Measurements from ENCODE around the gene TRAP1.
A peak's percentile ranks its signal among the peaks of the same experiment; 100 is the strongest.
"Not testable (repeated sequence)": the region's sequence is repeated elsewhere in the genome, so short reads cannot be mapped to it uniquely, and the experiment has no call there.

TRAP1 gene

DNA sequence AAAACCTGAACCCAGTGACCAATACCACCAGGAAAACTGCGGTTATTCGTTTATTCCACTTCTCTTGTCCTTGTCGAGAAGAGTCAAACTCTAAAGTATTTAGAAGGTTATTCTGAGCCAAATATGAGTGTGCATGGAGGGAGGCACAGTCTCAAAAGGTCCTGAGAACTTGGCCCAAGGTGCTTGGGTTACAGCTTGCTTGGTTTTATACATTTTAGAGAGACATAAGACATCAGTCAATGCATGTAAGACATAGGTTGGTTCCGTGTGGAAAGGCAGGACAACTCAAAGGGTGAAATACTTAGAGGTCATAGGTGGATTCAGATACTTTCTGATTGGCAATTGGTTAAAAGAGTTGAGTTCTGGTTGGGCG lies 681 bp upstream of the TRAP1 start:
- in situ Hi-C loops (cut with HindIII; ENCODE audit: low pct_unique_long_range_greater_than_20kb, low sequenced_read_pairs) = no loop called here
- DNase-seq (ENCODE audit: low read depth in 1 of 2, low spot score in 1 of 2) = no peak
- TF ChIP-seq JUND (IDR thresholded peaks at IDR 0.05; ENCODE audit: low read depth) = no peak

DNA sequence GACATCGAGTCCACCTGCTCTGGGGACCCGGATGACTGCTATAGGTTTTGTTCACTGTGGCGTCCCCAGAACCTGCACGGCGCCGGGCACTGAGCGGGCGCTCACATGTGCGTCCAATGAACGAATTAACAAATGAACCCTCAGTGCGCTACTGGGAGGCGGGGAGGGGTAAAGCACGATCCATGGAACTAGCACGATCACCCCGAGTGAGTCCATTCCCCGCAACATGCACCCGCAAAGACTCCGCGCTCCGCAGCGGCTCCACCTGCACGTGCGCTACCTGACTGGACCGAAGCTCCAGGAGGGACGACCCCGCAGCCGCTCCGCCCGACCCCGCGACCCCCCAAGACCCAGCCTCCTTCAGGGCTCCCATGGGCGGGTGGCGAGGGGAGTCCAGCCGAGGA lies 491 bp downstream of the TRAP1 start:
- in situ Hi-C loops (cut with HindIII; ENCODE audit: low pct_unique_long_range_greater_than_20kb, low sequenced_read_pairs) = no loop called here
- peak; percentile 25 to 43 for DNase-seq (ENCODE audit: low read depth in 1 of 2, low spot score in 1 of 2)

DNA sequence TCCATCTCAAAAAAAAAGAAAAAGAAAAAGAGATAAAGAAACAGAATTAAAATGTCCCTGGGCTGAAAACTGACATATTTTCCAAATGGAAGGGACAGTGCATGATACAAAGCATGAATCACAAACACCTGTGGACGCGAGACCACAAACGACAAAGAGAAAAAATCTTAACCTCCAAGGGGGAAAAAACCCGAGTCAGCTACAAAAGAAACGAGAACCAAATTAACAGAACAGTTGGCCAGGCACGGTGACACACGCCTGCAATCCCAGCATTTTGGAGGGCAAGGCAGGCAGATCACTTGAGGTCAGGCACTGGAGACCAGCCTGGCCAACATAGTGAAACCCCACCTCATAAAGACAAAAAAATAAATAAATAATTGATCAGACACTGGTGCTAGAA lies 1.9 kb downstream of the TRAP1 start:
- in situ Hi-C loops (cut with HindIII; ENCODE audit: low pct_unique_long_range_greater_than_20kb, low sequenced_read_pairs) = no loop called here
- no peak for TF ChIP-seq JUND (IDR thresholded peaks at IDR 0.05; ENCODE audit: low read depth)

More for the DNA sequence above, 491 bp downstream of the TRAP1 start:
- no peak for TF ChIP-seq JUND (IDR thresholded peaks at IDR 0.05; ENCODE audit: low read depth)

DNA sequence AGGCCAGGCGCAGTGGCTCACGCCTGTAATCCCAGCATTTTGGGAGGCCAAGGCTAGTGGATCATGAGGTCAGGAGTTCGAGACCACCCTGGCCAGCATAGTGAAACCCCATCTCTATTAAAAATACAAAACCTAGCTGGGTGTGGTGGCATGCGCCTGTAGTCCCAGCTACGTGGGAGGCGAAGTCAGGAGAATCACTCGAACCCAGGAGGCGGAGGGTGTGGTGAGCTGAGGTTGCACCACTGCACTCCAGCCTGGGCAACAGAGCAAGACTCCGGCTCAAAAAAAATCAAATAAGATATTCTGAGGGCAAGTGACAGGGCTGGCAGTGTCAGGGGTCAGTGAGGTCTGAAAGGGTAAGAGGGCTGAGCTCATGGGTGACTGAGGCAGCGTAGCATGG lies 2.9 kb downstream of the TRAP1 start:
- DNase-seq (ENCODE audit: low read depth in 1 of 2, low spot score in 1 of 2); in situ Hi-C loops (cut with HindIII; ENCODE audit: low pct_unique_long_range_greater_than_20kb, low sequenced_read_pairs): not testable (repeated sequence)

More for the DNA sequence above, 1.9 kb downstream of the TRAP1 start:
- no peak for DNase-seq (ENCODE audit: low read depth in 1 of 2, low spot score in 1 of 2)

DNA sequence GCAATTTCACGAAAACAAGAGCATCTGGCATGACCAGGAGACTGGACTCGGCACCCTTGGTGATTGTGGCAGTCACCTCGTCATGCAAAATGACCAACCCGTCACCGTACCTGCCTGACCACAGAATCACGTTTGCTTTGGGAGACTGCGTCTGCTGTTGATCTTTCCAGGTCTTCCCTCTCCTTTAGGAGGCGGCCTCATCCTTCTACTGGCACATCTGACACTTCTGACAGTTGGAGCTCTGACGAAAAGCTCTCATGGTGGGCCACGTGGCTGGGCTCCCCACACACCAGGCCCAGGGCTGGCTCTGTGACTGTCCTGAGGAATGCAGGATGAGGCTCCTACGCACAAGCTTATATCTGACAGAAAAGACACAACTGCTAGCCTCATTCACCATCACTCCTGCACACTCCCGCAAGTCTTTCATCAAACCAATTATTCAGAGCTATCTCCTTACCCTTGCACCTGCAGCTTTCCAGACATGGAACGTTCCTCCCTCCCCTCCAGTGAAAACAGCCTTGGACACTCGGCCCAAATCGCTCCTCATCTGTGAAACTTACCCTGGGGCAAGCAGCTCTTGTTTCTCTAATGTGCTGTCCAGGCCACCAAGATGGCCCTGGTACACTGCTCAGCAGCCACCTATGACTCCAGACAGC lies 3.6 kb downstream of the TRAP1 start:
- in situ Hi-C loops (cut with HindIII; ENCODE audit: low pct_unique_long_range_greater_than_20kb, low sequenced_read_pairs) = no loop called here
- no peak for DNase-seq (ENCODE audit: low read depth in 1 of 2, low spot score in 1 of 2)
- no peak for TF ChIP-seq JUND (IDR thresholded peaks at IDR 0.05; ENCODE audit: low read depth)

DNA sequence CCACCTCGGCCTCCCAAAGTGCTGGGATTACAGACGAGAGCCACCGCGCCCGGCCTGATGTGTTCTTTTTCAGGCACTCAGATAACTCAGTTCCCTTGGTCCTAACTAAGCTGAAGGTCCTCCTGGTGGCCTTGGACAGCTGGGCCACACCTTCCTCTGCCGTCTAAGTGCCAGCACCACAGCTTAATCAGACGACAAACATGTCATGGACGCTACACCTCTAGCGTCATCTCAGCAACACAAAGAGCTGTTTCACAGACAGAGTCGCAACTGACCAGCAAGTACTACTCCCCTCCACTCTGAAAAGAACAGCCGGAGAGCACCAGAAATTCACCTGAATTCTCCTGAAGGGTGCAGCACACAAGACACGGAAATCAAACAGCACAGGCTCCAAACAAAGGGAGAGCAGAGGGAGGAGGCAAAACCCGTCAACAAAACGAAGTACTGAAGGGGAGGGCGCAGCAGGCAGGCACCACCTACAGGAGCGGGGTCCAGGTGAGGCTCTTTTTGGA lies 4.4 kb downstream of the TRAP1 start:
- DNase-seq (ENCODE audit: low read depth in 1 of 2, low spot score in 1 of 2) = no peak
- TF ChIP-seq JUND (IDR thresholded peaks at IDR 0.05; ENCODE audit: low read depth) = no peak
- in situ Hi-C loops (cut with HindIII; ENCODE audit: low pct_unique_long_range_greater_than_20kb, low sequenced_read_pairs) = no loop called here

DNA sequence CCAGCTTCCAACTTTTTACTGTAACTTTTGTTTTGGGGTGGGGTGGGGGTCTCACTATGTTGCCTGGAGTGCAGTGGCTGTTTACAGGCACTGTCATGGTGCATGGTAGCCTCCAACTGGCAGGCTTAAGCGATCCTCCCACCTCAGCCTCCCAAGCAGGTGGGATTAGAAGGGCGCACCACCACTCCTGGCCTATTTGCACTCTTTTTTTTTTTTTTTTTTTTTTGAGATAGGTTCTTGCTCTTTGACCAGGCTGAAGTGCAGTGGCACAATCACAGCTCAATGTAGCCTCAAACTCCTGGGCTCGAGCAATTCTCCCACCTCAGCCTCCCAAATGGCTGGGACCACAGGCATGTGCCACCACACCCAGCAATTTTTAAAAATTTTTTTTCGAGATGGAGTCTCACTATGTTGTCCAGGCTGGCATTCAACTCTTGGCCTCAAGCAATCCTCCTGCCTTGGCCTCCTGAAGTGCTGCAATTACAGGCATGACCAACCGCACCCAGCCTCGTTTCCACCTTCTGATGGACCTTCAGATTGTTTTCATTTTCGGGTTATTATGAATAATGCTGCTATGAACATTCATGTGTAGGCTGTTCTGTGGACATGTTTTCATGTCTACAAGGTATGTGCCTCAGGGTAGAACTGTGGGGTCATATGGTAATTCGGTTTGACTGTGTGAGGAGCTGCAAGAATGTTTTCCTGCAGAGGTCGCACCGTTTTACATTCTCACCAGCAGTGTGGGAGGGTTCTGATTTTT lies 10.9 kb downstream of the TRAP1 start:
- TF ChIP-seq JUND (IDR thresholded peaks at IDR 0.05; ENCODE audit: low read depth) = no peak
- peak in 1 of 2 experiments; percentile 51 for DNase-seq (ENCODE audit: low read depth in 1 of 2, low spot score in 1 of 2)
- in situ Hi-C loops (cut with HindIII; ENCODE audit: low pct_unique_long_range_greater_than_20kb, low sequenced_read_pairs) = no loop called here

DNA sequence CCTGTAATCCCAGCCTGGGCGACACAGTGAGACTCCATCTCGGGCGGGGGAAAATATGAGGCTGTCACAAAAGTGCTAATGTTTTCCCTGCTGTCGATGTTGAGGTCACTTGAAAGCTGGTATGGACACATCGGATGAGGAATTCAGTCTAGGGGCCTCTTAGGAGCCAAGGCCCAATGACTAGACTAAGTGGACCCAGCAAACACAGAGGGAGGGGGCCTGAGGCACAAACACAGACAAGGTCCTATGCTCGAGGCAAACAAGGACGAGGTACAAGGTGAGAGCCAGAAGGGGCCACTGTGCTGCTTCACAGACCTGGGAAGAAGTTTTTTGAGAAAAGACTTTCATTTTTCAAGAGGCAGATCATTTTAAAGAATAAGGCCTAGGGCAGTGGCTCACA lies 15.2 kb downstream of the TRAP1 start:
- no peak for DNase-seq (ENCODE audit: low read depth in 1 of 2, low spot score in 1 of 2)
- in situ Hi-C loops (cut with HindIII; ENCODE audit: low pct_unique_long_range_greater_than_20kb, low sequenced_read_pairs) = no loop called here
- no peak for TF ChIP-seq JUND (IDR thresholded peaks at IDR 0.05; ENCODE audit: low read depth)

DNA sequence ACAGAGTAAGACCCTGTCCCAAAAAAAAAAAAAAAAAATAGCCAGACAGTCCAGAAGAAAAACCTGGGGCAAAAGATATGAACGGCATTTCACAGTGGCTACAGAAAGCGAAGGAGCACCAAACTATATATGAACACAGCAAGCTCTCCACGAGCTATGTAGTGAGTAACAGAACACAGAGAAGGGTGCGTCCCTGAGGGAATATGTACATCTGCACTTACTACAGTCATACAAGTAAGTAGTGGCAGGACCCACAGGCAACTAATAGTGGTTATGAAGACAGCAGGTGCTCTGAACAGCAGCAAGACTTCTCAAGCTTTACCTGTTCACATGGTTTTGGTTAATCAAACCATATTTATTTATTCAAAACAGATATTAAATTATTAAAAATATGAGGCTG lies 15.8 kb downstream of the TRAP1 start:
- in situ Hi-C loops (cut with HindIII; ENCODE audit: low pct_unique_long_range_greater_than_20kb, low sequenced_read_pairs) = no loop called here

DNA sequence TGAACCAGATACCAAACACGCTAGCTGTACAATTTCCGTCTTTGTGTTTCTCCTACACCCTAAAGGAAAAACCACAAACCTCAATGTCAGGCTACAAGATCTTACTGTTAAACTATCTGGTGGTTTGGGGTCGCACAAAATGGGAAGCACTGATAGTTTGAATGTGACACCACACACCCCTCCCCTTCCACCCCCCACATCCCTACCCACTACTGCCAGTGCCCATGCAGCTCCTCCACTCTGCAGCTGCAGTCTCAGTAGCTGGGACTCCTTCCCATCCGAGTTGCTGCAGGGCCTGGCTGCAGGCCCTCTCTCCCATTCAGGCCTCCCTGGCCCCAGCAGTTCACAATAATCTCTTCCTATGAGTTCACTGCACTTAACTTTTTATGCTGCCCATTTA lies 18.4 kb downstream of the TRAP1 start:
- DNase-seq (ENCODE audit: low read depth in 1 of 2, low spot score in 1 of 2) = no peak
- no peak for TF ChIP-seq JUND (IDR thresholded peaks at IDR 0.05; ENCODE audit: low read depth)
- in situ Hi-C loops (cut with HindIII; ENCODE audit: low pct_unique_long_range_greater_than_20kb, low sequenced_read_pairs) = no loop called here

More for the DNA sequence above, 15.8 kb downstream of the TRAP1 start:
- DNase-seq (ENCODE audit: low read depth in 1 of 2, low spot score in 1 of 2) = no peak
- no peak for TF ChIP-seq JUND (IDR thresholded peaks at IDR 0.05; ENCODE audit: low read depth)

DNA sequence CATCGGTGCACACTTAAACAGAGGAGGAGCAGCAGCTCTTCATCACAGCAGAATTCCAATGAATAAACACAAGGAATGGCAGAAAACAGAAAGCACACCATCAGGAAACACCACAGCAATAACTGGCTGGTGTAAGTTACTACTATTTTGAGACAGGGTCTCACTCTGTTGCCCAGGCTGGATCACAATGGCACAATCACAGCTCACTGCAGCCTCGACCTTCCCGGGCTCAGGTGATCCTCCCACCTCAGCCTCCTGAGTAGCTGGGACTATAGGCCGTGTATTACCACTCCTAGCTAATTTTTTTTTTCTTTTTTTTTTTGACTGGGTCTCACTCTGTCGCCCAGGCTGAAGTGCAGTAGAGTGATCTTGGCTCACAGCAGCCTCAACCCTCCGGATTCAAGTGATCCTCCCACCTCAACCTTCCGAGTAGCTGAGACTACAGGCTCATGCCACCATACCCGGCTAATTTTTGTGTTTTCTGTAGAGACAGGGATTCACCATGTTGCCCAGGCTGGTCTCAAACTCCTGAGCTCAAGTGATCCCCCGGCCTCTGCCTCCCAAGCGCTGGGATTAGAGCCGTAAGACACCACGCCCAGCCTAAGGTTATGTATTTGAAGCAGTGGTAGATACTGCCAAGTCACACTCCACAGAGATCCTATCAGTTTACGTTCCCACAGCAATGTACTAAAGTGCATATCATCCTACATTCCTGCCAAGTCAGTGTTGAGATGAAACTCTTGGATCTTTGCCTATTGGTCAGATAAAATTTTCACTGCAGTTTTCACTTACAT lies 20.7 kb downstream of the TRAP1 start:
- peak in 1 of 2 experiments; percentile 75 for DNase-seq (ENCODE audit: low read depth in 1 of 2, low spot score in 1 of 2)
- in situ Hi-C loops (cut with HindIII; ENCODE audit: low pct_unique_long_range_greater_than_20kb, low sequenced_read_pairs) = no loop called here
- no peak for TF ChIP-seq JUND (IDR thresholded peaks at IDR 0.05; ENCODE audit: low read depth)

DNA sequence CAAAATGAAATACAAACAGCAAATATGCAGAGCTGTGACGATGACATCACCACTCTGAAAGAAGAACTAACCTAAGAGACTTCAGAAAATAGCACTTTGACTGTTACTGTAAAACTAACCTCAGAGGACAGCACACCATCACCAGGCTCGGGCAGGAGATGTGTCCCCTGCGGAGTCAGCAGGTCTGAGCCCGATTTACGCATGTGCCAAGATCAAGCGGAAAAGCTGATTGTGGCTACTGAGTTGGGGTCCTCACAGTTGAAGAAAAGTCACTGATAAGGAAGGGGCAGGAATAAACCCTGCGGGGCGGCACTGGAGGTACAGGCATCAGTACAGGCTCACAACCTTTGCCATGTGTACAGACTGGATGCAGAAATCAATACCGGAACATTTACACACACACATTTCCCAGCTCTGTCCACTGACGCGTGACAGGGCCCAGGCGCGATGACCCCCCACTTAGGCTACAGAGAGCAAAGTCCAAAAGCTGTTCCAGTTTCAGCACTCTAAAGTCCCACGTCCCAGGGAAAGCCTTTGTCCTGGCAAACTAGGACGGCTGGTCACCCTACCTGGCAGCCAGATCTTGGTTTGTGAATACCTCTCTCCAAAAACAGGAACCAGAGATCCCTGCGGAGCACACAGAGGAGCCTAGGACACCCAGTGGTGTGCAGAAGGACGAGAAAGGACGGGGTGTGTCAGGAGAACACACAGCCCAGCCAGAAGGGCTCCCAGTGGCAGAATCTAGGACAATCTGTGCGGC lies 21.5 kb downstream of the TRAP1 start:
- in situ Hi-C loops (cut with HindIII; ENCODE audit: low pct_unique_long_range_greater_than_20kb, low sequenced_read_pairs) = no loop called here
- no peak for TF ChIP-seq JUND (IDR thresholded peaks at IDR 0.05; ENCODE audit: low read depth)
- no peak for DNase-seq (ENCODE audit: low read depth in 1 of 2, low spot score in 1 of 2)
